GM13976 (cell line): Measurements from ENCODE around the gene PIK3AP1.

Experiments used
- DNase-seq: peaks from one replicate; pipeline ENCODE4 v3.0.0; 2012; ENCODE audit warnings: low spot score
- CTCF ChIP-seq: IDR thresholded peaks from 2 replicates; pipeline ENCODE4 v1.5.1; 2012; ENCODE audit warnings: borderline replicate concordance, mild to moderate bottlenecking; ENCODE audit not compliant: insufficient read depth; ENCODE audit errors: extremely low read depth, missing control alignments, control extremely low read depth
- in situ Hi-C: fragments of 300-500 bp; cut with MboI; formaldehyde crosslinking; loops from one replicate; pipeline ENCODE4 v1.12.0; 2022; ENCODE audit warnings: low sequenced_read_pairs, mixed read lengths, inconsistent platforms; ENCODE audit not compliant: unreplicated experiment

The PIK3AP1 gene

GRCh38 chr10:96606216-96606615 lies 114.1 kb downstream of the PIK3AP1 start:
- no peak for DNase-seq
- in situ Hi-C loops: loop anchor here (25.0 kb wide), 1 partner anchor 219 kb away; no protein-coding TSS in a partner anchor
- no peak for TF ChIP-seq CTCF

- in situ Hi-C loops: loop anchor here (25.0 kb wide), 1 partner anchor 213 kb away; no protein-coding TSS in a partner anchor
- TF ChIP-seq CTCF: no peak
- no peak for DNase-seq
Measured at GRCh38 chr10:96600337-96600736, 120.0 kb downstream of the PIK3AP1 start.

GRCh38 chr10:96598846-96599245 lies 121.5 kb downstream of the PIK3AP1 start:
- in situ Hi-C loops: no loop called here
- TF ChIP-seq CTCF: no peak
- DNase-seq: no peak

- in situ Hi-C loops: no loop called here
- no peak for TF ChIP-seq CTCF
- no peak for DNase-seq
Measured at GRCh38 chr10:96596422-96597407, 123.6 kb downstream of the PIK3AP1 start.

GRCh38 chr10:96595741-96596140 lies 124.6 kb downstream of the PIK3AP1 start:
- no peak for DNase-seq
- TF ChIP-seq CTCF: no peak
- in situ Hi-C loops: no loop called here

- in situ Hi-C loops: no loop called here
- no peak for DNase-seq
- no peak for TF ChIP-seq CTCF
Measured at GRCh38 chr10:96591946-96592345, 128.4 kb downstream of the PIK3AP1 start.
